Posterior vena cava (tissue), 2 donors: Measurements from ENCODE around the gene BNC2. TPM values are rescaled to one million over a fixed set of nuclear protein-coding genes. Genes with fewer than 3 reads are reported as not detected.

ENCODE experiments used
- DNase-seq: peaks from one replicate; pipeline ENCODE4 v3.0.0-alpha.2; 2020; ENCODE audit warnings: low spot score
- intact Hi-C, 2 donors: fragments of 100-400 bp; cut with DNase I; formaldehyde crosslinking; loops; one replicate each; pipeline versions ENCODE4 v1.14.1 to v1.14.2; 2022 to 2023
- total RNA-seq, 2 donors: library from RNA; stranded (reverse); fragmentation: NEBNext Ultra II Directional; extraction: Animal tissue kit (Norgen Biotek cat#: 25700); gene quantifications; one replicate each; pipeline ENCODE4 v1.2.1, GENCODE V29; 2021
- donor health status: DM: yes; HTN: yes; CAD: no.
- donor health status: DM: yes; HTN: yes; CAD: no.

BNC2 gene
- total RNA-seq, 2 donors from 2014 or later: 61.2 to 76.0 TPM

DNA sequence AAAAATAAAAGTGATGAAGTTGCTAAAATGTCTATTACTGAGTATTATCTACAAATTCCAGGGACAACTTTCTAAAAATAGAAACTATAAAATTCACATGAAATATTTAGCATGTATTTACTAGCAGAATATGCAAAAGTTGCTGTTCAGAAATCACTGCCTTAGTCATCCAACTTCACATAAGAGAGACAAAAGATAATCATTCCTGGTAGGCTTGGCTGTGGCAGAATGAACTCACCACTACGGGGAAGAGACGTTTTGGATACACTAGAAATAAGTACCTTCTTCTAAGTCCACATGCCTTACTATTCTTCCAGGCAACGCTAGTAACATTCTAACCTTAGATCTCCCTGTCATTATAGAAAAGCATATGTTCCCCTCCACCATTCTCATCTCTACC, 272.2 kb downstream of the BNC2 start:
- DNase-seq: no peak
- intact Hi-C loops: no loop called here

DNA sequence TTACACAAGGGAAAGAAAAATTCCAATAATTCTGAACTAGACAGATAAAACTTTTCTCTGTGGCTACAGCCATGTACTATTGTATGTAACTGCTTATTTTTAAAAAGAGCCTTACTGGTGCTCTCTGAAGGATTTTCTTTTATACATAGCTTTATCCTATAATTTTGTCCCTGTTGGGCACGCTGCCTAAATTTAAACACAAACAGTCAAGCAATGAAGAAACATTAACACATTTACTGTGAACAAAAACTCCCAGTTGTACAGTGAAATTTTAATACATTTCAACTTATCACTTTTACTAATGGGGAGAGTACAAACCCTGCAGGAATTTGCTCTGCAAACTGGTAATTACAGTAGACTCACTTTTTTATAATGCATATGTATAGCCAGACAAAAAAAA, 273.3 kb downstream of the BNC2 start:
- no peak for DNase-seq
- intact Hi-C loops: no loop called here

DNA sequence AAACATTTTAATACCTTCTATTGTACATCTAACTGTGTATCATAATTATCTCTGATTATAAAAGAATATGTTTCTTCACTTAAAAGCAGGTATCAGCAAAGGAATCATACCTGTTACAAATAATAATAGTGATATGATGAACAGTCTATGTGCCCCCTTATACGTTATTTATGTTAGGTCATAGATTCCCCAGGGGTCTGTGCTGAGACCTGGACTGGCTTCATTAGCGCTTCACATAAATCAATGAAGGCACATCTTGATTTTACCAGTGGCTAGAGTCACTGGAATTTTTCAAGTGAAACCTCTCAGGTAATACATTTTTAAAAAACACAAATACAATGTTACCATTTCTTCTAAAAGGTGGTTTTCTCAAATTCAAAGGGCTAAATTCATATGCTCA, 275.2 kb downstream of the BNC2 start:
- intact Hi-C loops: no loop called here
- no peak for DNase-seq

DNA sequence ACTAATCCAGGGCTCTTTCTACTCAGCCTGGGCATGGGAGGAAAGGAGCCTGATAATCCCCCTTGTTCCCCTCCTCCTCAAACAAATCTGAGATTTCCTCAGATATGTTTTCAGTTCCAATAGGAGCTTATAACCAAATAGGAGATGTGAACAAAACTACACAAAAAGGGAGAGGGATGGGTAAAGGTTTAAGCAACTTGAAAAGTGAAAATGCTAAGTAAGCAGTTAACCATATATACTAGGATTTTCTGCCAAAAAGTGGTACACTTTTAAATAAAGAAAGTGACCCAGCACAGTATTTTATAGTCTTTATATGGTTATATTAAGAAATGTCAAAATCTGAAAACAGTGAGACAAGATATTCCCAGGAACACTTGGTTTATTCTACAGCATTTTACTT, 275.7 kb downstream of the BNC2 start:
- intact Hi-C loops: no loop called here
- no peak for DNase-seq

DNA sequence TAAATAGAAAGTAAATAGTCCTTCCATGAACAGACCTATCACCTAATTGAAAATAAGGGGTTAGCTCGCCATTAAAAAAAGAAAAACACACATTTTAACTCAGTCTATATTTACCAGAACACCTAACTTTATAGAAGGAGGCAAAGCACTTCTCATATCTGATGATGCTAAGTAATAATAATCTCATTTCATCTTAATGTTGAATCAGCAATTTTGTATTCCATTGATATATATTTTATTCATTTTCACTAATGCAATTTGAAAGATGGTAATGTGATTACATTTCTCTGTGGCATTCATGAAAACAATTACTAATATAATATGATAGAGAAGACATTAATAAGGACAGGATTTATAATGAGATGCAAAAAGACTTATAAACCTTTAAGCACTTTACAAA, 276.7 kb downstream of the BNC2 start:
- intact Hi-C loops: no loop called here
- DNase-seq: no peak

DNA sequence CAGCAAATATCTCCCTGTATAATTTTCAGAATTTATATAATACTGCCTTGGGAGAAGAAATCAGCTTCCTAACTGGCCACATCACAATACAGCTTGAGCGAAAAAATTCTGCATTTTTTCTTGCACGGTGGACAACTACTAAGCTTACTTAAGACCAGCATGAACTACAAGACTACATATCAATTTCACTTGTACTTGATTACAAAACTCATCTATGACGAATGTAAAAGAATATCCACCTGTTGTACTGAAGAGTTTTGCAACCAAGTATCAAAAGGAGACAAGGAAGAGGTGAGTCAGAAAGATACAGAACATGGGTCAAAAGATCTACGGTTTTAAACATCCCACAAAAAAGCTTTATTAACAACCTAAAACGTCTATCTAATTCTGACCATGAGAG, 279.4 kb downstream of the BNC2 start:
- intact Hi-C loops: no loop called here
- DNase-seq: no peak

DNA sequence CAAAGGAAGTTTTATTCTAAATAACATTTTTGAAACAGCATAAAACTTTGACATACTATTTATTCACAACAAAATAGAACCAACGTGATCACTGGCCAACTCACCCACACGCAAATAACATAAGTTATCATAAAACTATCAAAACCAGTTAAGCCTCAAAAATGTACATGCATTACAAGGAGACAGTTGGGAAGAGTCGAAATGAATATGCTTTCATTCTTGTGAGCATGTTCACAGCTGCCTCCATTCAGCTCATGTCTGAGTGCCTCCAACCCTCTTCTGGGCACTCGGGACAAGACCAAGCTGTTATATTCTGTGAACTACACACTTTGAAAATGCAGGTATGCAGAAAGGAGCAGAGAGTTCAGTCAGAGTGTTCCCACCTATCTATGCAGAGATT, 284.9 kb downstream of the BNC2 start:
- intact Hi-C loops: no loop called here
- DNase-seq: no peak

DNA sequence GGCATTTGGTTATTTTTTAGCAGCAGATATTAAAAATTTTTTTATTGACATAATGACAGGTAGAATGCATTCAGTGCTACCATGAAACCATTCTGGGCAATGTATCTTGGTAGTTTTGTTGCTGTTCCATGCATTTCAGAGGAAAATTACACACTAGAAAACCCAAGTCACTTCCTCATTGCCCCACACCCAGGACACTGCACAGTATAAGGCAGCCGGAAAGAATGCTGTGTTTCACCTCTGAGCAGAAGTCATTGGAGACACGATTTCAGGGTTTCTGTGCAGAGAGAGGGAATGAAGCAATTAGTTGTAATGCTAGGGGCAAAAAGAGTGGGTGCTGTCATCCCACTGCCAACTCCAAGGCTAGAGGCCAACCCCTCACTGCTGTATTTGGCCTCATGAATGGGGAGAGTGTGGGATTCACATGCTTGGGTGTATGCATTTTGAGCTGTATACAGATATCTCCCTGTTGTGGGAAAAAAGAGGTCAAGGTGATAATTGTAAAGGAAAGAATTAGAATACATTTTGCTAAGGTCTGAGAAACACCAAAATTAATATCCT, 290.5 kb downstream of the BNC2 start:
- DNase-seq: no peak
- intact Hi-C loops: no loop called here

DNA sequence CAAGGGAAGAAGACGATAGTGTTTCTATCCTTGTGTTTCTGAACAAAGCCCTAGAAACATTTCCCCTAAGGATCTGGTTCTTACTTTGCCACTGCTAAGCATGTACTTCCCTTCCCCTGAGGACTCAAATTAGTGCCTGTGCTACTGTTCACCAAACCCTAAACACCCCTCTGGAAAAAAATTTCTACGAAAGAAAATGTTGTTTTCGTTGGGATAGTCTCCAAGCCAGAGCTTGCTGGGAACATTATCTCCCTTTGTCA, 294.6 kb downstream of the BNC2 start:
- no peak for DNase-seq

DNA sequence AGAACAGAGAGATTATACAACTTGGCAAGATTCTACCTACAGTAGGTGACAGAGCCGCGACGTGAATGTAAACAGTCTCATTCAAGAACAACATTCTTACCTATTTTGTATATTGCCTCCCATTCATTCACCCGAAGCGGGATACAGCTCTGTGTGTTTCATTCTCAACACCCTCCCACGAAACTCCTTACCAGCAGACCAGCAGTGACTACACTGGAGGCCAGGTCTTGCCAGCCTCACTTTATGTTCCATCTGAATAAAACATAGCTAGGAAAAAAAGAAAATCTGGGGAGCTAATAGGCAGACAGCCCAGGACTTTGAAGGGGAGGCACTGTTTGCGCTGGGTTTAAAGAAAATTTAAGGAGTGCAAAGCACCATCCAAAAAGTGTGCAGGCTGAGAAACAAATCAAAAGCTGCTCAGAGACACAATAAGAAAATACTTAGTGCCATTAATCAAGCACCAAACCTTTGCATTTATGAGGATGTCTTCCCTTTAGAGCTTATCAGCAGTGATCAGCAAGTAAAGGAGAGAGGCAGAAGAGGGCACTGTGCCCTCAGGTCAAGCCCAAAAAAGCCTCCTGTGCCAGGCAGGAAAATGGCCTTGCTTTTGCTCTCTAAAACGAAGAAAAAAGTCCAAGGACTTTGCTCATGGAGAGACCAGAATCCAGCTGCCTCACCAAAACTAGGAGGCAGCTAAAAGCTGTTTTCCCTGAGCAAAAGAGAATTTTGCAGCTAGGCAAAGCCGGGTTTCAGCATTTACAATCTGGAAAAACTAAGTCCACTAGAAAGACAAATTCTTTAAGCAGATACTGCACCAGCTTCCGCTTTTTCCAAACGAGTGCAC, 295.1 kb downstream of the BNC2 start:
- no peak for DNase-seq
- intact Hi-C loops: no loop called here

More for the DNA sequence above, 294.6 kb downstream of the BNC2 start:
- intact Hi-C loops: no loop called here

DNA sequence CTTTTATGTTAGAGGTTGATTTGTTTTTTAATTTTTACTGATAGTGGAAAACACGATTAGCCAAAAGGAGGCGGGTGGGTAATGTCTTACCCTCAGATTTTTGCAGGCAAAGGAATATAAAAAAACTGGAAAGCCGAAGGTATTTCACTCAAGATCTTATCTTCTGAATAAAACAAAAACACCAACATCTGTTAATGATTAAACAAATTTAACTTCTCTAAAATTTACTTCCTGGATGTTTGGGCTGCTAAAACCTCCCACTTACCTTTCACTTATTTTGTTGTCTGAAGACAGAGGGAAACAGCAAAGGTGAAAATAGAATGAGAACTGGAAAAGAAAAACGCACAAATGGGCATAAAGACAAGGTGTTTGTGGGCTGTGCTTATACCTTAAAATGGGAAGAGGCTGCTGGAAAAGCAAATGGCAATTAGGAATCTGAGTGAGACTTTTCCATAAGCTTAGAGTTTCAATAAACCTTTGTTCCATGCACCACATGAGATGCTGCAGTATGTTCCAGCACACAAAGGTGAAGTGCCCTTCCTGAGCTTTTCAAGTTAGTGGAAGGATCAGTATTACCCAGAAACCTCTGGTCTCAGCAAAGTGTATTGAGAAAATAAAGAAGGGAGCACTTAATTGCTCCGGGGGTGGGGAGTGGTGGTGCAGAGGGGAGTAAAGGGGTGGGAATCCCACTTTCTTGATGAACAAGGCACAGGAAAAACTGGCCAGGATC, 298.3 kb downstream of the BNC2 start:
- no peak for DNase-seq
- intact Hi-C loops: no loop called here

DNA sequence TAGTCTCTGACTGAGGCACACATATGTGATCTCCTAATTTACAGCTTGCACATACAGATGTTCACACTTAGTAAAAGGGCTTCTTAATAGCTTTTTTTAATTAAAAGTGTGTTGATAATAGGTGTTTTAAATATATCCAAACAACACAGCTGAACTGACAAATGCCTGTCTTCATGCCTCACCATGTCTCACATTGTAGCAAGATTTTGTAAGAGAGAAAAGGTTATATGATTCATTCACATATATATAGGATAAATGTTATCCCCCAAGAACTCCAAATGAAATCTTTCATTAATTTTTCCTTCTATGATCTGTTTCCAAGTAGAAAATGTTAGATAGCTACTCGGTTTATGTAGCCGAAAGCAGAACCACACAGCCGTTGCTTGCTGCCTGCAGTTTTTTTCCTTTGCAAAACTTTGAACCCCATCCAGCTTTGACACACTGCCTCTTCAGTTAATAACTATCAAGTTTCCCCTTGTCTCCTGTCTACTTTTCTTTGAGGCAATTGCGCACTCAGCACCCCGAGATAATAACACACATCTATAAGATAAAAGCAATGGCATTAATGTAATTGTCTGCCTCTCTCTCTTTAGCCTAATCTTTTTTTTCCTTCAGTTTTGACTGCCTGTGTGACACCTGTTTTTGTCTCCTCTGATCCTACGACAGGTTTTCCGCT, 299.2 kb downstream of the BNC2 start:
- DNase-seq: no peak
- intact Hi-C loops: no loop called here

DNA sequence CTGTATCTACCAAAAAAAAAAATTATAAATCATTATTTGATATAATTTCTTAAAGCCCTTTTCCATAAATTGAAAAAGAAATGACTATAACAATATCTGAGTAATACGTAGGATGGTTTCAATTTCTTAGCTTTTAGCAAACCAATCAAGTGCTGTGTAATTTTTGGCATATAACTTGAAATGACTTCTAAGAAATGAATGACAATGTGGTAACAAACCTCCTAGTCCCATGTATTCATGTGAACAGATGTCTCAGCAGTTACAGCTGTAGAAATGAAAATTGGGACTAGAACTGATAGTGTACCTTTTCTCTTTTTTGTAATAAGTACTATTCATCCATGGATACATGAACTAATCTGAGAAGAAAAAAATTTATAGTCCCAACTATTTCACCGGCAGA, 307.0 kb downstream of the BNC2 start:
- intact Hi-C loops: no loop called here

DNA sequence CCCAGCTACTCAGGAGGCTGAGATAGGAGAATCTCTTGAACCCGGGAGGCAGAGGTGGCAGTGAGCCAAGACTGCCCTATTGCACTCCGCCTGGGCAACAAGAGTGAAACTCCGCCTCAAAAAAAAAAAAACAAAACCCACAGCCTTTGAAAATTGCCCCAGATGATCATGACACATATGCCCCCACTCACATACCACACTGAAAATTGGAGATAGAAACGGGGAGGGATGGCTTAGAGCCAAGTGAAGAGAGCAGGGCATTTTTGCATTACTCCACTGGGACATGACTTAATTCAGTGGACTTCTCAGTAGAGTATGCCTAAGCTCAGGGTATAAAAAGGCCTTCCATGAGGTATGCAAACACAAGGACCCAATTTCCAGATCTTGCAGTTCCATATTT, 309.3 kb downstream of the BNC2 start:
- intact Hi-C loops: no loop called here

More for the DNA sequence above, 307.0 kb downstream of the BNC2 start:
- no peak for DNase-seq

DNA sequence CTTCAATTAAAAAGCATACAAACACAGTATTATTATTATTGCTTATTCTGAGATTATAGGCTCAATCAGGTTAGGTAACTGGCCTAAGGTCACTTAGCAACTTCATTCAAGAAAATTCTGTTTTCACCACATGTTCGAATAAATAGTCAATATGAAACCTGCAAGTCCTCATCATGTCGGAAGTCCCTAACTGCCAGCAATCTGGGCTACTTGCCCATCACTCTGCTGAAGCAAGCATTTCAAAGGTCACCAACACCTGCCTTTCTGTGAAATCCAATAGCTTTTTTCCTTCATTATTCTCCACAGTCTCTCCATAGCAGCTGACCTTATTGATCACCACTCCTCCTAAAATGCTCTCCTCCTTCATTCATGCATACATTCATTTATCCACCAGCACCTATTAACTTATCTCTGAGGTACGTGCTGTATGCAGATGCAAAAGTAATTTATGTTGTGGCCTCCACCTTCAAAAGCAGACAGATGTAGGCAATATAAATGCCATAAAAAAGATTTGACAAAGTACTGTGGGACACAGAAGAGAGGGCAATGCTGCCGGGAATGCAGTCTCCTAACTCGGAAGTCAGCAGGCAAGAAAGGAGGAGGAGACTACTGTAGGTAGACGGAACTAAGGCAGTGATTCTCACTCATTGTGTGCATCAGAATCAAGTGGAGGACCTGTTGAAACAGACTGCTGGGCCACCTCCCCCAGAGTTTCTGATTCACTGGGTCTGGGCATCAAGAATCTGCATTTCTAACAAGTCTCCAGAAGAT, 310.9 kb downstream of the BNC2 start:
- DNase-seq: no peak
- intact Hi-C loops: no loop called here

More for the DNA sequence above, 309.3 kb downstream of the BNC2 start:
- no peak for DNase-seq

DNA sequence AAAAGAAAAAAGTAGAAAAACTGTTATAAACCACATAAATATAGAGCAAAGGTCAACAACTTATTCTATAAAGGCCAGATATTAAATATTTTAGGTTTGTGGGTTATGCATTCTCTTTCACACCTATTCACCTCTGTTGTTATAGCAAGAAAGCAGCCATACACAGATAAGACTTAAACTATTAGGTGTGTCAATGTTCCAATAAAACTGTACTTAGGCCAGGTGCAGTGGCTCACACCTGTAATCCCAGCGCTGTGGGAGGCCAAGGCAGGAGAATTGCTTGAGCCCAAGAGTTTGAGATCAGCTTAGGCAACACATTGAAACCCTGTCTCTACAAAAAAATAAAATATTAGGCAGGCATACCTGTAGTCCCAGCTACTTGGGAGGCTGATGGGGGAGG, 314.7 kb downstream of the BNC2 start:
- DNase-seq: no peak
- intact Hi-C loops: no loop called here

DNA sequence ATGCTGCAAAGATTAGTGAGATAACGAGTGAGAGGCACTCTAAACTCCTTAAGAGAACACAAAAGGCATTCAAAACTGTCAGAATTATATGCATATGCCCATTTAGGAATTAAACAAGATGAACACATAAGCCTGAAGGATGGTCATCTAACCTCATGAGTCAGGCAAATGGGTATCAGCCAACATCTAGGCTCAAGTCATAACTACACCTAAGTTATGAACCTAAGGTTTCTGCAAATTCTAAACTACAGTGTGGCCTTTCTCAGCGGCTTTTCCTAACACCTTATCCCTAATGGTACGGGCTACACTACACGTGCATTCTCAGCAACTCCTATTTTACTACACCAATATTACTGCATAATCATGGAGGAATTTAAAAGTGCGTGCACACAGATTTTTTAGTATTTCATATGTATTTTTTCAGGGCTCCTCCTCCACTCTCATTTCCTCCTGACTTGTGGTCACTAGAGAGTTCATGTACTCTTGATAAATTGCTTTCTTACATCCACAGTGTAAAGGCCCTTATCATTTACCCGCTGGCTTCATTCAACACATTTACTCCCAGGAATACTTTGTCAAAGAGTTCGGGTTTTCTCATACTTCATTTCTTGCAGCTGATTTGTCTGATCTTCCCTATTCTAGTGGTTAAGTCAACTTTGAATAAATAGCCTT, 316.5 kb downstream of the BNC2 start:
- no peak for DNase-seq
- intact Hi-C loops: no loop called here

DNA sequence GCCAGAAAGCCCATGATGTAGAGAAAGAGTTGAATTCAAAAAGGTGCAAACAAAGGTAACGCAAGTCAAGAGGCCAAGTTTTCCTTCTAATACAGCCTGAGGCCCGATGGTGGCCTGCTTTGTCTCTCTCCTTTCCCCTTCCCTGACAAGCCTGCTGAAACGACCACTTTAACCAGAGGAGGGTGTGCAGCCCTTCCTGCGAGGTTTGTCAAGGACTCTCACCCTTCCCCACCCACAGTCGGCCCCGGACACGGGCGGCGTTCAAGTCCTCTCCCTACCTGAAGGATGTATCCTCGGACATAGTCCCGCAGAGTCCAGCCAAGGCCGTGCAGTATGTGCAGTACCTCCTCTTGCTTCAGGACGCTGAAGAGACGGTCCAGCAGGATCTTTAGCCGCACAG, 318.2 kb downstream of the BNC2 start:
- intact Hi-C loops: no loop called here
- DNase-seq: no peak

DNA sequence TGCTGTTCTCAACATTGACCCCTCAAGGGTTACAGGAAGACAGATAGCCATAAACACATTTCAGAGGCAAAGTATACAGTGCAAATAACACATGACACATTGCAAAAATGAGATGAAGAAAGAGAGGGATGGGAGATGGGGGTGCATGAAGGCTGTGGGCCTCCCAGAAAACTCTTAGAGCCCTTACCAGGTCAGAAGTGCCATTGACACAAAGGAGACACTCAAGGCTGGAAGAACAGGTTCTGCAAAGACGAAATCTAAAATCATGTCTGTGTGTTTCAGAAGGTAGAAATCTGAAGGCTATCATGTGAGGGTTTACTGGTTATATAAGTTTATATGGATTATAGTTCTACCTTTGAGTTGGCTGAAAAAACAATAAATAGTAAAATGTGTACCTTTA, 318.8 kb downstream of the BNC2 start:
- intact Hi-C loops: no loop called here
- no peak for DNase-seq
